WERI-Rb-1 (cell line): ENCODE data around the gene GUK1.
A peak's percentile ranks its signal among the peaks of the same experiment; 100 is the strongest.

Experiments used
- DNase-seq: peaks from one replicate; pipeline ENCODE4 v3.0.0-alpha.2; 2020
- H3K27ac ChIP-seq: fragments of 250-450 bp; sonication (Bioruptor Pico); 2 replicates; pipeline ENCODE4 v1.5.1; 2020; ENCODE audit warnings: mild to moderate bottlenecking, moderate library complexity
- H3K27me3 ChIP-seq: fragments of 250-450 bp; sonication (Bioruptor Pico); 2 replicates; pipeline ENCODE4 v1.5.1; 2021; ENCODE audit warnings: mild to moderate bottlenecking, low read depth, moderate library complexity; ENCODE audit not compliant: insufficient read depth, severe bottlenecking
- H3K36me3 ChIP-seq: fragments of 250-450 bp; sonication (Bioruptor Pico); 2 replicates; pipeline ENCODE4 v1.5.1; 2020; ENCODE audit warnings: mild to moderate bottlenecking, moderate library complexity
- H3K4me3 ChIP-seq: 2 replicates; pipeline ENCODE4 v1.5.1; 2011; ENCODE audit warnings: low read depth, mild to moderate bottlenecking, control low read depth, low read length
- H3K9me3 ChIP-seq: fragments of 250-450 bp; sonication (Bioruptor Pico); 2 replicates; pipeline ENCODE4 v1.5.1; 2021; ENCODE audit warnings: mild to moderate bottlenecking, moderate library complexity; ENCODE audit not compliant: severe bottlenecking
- CTCF ChIP-seq: IDR thresholded peaks from 2 replicates; pipeline ENCODE4 v1.5.1; 2011; ENCODE audit warnings: low read depth, mild to moderate bottlenecking, control low read depth, inconsistent platforms, low read length

The GUK1 gene

GRCh38 chr1:228166170-228166936 lies 26.3 kb downstream of the GUK1 start:
- Histone ChIP-seq H3K9me3 (no peaks in the 10 kb centered on the region), H3K27me3 (no peaks in the 10 kb centered on the region), H3K36me3 (no peaks in the 10 kb centered on the region), H3K27ac (peak overlapping the region; percentile 99), H3K4me3 (peak overlapping the region; percentile 58)
- peak; percentile 55 for DNase-seq
- peak; percentile 56 for TF ChIP-seq CTCF

GRCh38 chr1:228168563-228169270 lies 28.6 kb downstream of the GUK1 start:
- no peaks in the 10 kb centered on the region for H3K27me3 ChIP-seq
- TF ChIP-seq CTCF: no peak
- H3K4me3 ChIP-seq: no peak overlapping the region
- no peaks in the 10 kb centered on the region for H3K9me3 ChIP-seq
- H3K27ac ChIP-seq: no peak overlapping the region
- H3K36me3 ChIP-seq: no peaks in the 10 kb centered on the region
- no peak for DNase-seq

GRCh38 chr1:228169345-228169744 lies 29.3 kb downstream of the GUK1 start:
- H3K27ac ChIP-seq: no peak overlapping the region
- no peaks in the 10 kb centered on the region for H3K36me3 ChIP-seq
- H3K27me3 ChIP-seq: no peaks in the 10 kb centered on the region
- DNase-seq: no peak
- TF ChIP-seq CTCF: no peak
- H3K9me3 ChIP-seq: no peaks in the 10 kb centered on the region
- no peak overlapping the region for H3K4me3 ChIP-seq

- TF ChIP-seq CTCF: no peak
- no peak for DNase-seq
Measured at GRCh38 chr1:228170666-228171065, 30.6 kb downstream of the GUK1 start.

GRCh38 chr1:228171221-228171891 lies 31.3 kb downstream of the GUK1 start:
- no peak for DNase-seq
- Histone ChIP-seq H3K9me3 (no peaks in the 10 kb centered on the region), H3K27ac (no peak overlapping the region), H3K27me3 (no peaks in the 10 kb centered on the region), H3K36me3 (no peaks in the 10 kb centered on the region), H3K4me3 (no peak overlapping the region)
- TF ChIP-seq CTCF: no peak

More at GRCh38 chr1:228170666-228171065, 30.6 kb downstream of the GUK1 start:
- Histone ChIP-seq H3K4me3 (no peak overlapping the region), H3K27me3 (no peaks in the 10 kb centered on the region), H3K27ac (no peak overlapping the region), H3K36me3 (no peaks in the 10 kb centered on the region), H3K9me3 (no peaks in the 10 kb centered on the region)
